ENCODE results near the gene GSDME. TPM values are rescaled to one million over a fixed set of nuclear protein-coding genes. Genes with fewer than 3 reads are reported as not detected.

The GSDME gene
- total and polyA plus RNA-seq, 10 of the 15 experiments (the other 5 are each of a cell fraction or from before 2014, with no cell fraction given) = 23.7 to 245 (median 128) TPM

DNA sequence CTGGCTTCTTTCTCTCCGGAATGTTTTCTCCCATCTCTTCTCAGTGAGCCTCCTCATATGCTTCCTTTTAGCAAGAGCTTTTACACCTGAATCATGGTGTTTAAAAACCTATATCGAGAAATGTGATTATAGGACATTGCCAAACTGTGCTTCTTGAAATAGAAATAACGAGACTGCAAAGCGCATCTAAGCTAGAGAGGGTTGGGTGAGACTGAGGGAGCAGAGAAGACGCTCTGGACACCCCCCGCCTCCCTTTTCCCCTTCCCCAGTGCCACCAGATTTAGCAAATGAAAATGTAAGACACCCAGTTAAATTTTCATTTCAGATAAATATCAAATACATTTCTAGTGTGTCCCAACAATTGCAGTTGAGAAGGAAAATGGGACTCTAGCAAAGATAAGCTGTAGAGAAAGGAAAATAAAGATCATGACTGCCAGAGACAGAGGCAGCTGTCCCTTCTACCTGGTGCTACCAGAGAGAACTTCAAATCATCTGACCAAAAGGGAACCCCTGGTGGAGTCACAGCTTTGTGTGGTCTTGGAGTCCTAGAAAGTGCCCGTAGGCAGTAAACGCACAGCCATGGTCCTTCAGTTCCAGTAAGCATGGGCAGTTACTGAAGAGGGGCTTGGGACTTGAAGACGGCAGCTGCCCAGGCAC, 14.6 kb downstream of the GSDME start (continued):
- no peak for TF ChIP-seq NFYA (IDR thresholded peaks at IDR 0.05; ENCODE audit: borderline replicate concordance, low read depth, low read length)
- TF ChIP-seq, protein P1, sequence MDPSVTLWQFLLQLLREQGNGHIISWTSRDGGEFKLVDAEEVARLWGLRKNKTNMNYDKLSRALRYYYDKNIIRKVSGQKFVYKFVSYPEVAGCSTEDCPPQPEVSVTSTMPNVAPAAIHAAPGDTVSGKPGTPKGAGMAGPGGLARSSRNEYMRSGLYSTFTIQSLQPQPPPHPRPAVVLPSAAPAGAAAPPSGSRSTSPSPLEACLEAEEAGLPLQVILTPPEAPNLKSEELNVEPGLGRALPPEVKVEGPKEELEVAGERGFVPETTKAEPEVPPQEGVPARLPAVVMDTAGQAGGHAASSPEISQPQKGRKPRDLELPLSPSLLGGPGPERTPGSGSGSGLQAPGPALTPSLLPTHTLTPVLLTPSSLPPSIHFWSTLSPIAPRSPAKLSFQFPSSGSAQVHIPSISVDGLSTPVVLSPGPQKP (IDR thresholded peaks at IDR 0.05; ENCODE audit: low read depth, low read length) = no peak
- TF ChIP-seq MYB (IDR thresholded peaks at IDR 0.05; ENCODE audit: borderline replicate concordance, low read depth, low read length) = no peak
- TF ChIP-seq CBFB (IDR thresholded peaks at IDR 0.05; ENCODE audit: low read depth) = no peak
- TF ChIP-seq PML (IDR thresholded peaks at IDR 0.05; ENCODE audit: low read length) = no peak

DNA sequence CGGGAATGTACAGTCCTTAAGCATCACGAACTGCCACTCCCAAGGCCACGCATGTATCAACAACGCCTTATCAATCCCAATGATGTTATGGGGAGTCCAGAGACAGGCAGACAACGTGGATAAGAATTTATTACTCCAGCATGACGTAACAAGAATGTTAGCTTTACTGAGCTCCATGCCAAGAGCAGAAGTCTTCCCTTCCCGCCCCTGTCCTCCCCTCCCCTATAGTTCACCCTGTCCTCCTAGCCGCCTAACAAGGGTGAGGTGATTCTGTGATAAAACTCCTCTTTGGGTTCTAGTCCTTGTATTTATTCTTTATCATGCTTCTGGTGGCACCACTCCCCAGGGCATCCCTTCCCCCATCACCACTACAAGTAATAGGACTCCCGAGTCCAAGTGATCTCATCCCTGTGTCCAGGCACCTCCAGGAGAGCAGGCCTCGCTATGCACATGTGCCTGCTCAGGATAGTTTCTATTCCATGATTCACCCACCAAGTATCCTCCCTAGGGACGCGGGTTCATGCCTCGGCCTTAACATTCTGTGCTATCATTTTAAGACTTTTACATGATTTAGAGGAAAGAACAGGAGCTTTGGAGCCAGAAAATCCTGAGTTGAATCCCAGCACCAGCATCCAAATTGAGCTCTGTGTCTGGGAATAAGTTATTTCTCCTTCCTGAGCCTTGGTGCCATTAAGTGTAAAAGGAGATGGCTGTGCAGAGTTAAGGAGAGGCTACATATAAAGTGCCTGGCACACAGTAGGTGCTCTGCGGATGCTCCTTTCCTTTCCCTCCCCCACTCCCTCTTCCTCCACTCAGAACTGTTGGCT, 15.4 kb downstream of the GSDME start:
- in situ Hi-C loops (cut with MboI) (no loop called here), intact Hi-C loops (cut with micrococcal nuclease; ENCODE audit: unreplicated experiment) (no loop called here)
- H3K4me1 ChIP-seq (ENCODE audit: control insufficient read depth, insufficient read depth, low read length) = no peaks in the 10 kb centered on the region
- no peak overlapping the region for H2AFZ ChIP-seq (ENCODE audit: control insufficient read depth, low read depth, low read length)
- DNase-seq (ENCODE audit: low read depth, low spot score) (no peak), ATAC-seq (no peak), FAIRE-seq (no peak)
- H3K27ac ChIP-seq (ENCODE audit: control insufficient read depth, insufficient read depth) = no peak overlapping the region
- H3K9me3 ChIP-seq (replicated peaks; ENCODE audit: control insufficient read depth, insufficient read depth, low read length) = peaks cover 3% of the 10 kb centered on the region
- no peak overlapping the region for H3K9ac ChIP-seq (ENCODE audit: control insufficient read depth, insufficient read depth, low read length)
- H3K27me3 ChIP-seq (replicated peaks in 1 of 2; ENCODE audit: control insufficient read depth in 2 of 2, insufficient read depth in 2 of 2, low read length in 1 of 2) = no peaks in the 10 kb centered on the region
- H3K4me2 ChIP-seq (ENCODE audit: control insufficient read depth, insufficient read depth) = no peak overlapping the region
- no peaks in the 10 kb centered on the region for H4K20me1 ChIP-seq (ENCODE audit: control insufficient read depth, insufficient read depth)
- POLR2A ChIA-PET = no interaction called here
- no peak overlapping the region for H3K4me3 ChIP-seq
- H3K36me3 ChIP-seq (ENCODE audit: control insufficient read depth in 2 of 2, insufficient read depth in 2 of 2, low read length in 1 of 2) = peaks cover 0 to 9% of the 10 kb centered on the region in 2 experiments; a peak in 2 of 4 replicates
- no peaks in the 10 kb centered on the region; the same call in 1 of the 2 replicates for H3K79me2 ChIP-seq (ENCODE audit: control insufficient read depth, insufficient read depth, low read length)
- CTCF ChIA-PET = interaction anchor here (1.0 to 1.2 kb wide), 2 partner anchors 19 to 352 kb away, joined by 3 to 7 read pairs; no protein-coding TSS in a partner anchor
- RAD21 ChIA-PET (ENCODE audit: unreplicated experiment) = interaction anchor here (1.1 to 1.2 kb wide), 2 partner anchors 26 to 70 kb away, joined by 3 read pairs; no protein-coding TSS in a partner anchor
- no TSS peak for BruUV-seq (replicated peaks)
- 78% methylated on average over 14 of the region's 14 CpGs for WGBS (ENCODE audit: insufficient coverage, insufficient replicate concordance, low lambda C conversion rate, missing lambda C conversion rate)
- SMC1A ChIA-PET (ENCODE audit: uncharacterized antibody, unreplicated experiment) = interaction anchor here (0.6 to 1.0 kb wide), 2 partner anchors 29 to 341 kb away, joined by 3 read pairs; no protein-coding TSS in a partner anchor
- TF ChIP-seq SUPT20H (IDR thresholded peaks at IDR 0.05; ENCODE audit: borderline replicate concordance, control insufficient read depth, low read depth, low read length) (no peak), RELA (IDR thresholded peaks at IDR 0.05; ENCODE audit: borderline replicate concordance, partially characterized antibody) (no peak), POU2F2 (IDR thresholded peaks at IDR 0.05; ENCODE audit: borderline replicate concordance, low read depth, low read length) (no peak), CBFB (IDR thresholded peaks at IDR 0.05; ENCODE audit: low read depth) (no peak), ETV6 (conservative IDR thresholded peaks at IDR 0.05 in 1 of 2, IDR thresholded peaks at IDR 0.05 in 1 of 2; ENCODE audit: borderline replicate concordance in 1 of 2, low read depth in 1 of 2) (no peak), BCL11A (IDR thresholded peaks at IDR 0.05; ENCODE audit: low read depth, low read length) (no peak)
- TF ChIP-seq, protein P2, sequence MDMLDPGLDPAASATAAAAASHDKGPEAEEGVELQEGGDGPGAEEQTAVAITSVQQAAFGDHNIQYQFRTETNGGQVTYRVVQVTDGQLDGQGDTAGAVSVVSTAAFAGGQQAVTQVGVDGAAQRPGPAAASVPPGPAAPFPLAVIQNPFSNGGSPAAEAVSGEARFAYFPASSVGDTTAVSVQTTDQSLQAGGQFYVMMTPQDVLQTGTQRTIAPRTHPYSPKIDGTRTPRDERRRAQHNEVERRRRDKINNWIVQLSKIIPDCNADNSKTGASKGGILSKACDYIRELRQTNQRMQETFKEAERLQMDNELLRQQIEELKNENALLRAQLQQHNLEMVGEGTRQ (IDR thresholded peaks at IDR 0.05; ENCODE audit: borderline replicate concordance, low read depth, low read length) = no peak
- TF ChIP-seq, protein P3, sequence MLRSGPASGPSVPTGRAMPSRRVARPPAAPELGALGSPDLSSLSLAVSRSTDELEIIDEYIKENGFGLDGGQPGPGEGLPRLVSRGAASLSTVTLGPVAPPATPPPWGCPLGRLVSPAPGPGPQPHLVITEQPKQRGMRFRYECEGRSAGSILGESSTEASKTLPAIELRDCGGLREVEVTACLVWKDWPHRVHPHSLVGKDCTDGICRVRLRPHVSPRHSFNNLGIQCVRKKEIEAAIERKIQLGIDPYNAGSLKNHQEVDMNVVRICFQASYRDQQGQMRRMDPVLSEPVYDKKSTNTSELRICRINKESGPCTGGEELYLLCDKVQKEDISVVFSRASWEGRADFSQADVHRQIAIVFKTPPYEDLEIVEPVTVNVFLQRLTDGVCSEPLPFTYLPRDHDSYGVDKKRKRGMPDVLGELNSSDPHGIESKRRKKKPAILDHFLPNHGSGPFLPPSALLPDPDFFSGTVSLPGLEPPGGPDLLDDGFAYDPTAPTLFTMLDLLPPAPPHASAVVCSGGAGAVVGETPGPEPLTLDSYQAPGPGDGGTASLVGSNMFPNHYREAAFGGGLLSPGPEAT (IDR thresholded peaks at IDR 0.05; ENCODE audit: low read depth) = no peak
